Bone marrow (tissue), 2 donors: ENCODE data around the gene RASA4B.
"Not testable (repeated sequence)": the region's sequence is repeated elsewhere in the genome, so short reads cannot be mapped to it uniquely, and the experiment has no call there.

Experiments used
- DNase-seq, 2 donors: peaks; one replicate each; lab custom pipeline; 2025; lab: John Stamatoyannopoulos, UW

The RASA4B gene

DNA sequence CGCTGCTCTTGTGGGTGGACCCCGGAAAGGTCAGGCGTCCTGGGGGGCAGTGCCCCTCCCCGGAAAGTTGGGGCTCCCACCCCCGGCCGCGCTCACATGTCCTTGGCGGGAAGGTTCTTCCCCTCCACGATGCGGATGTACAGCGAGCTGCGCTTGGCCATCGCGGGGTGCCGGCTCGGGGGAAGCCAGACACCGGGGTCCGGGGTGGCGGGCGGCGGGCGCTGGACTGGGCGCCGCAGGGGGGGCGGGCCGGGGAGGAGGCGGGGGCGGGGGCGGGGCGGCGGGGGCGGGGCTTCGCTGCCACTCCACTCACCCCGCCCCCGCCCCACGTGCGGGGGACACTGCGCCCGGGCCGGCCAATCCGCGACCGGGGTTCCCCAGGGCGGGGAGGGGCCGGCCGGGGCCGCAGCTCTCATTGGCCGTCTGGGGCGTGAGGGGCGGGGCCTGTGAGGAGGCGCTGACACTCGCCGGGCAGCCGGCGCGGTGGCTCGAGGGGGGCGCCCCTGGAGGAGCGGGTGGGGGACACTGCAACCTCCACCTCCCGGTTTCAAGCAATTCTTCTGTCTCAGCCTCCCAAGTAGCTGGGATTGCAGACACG, at the start of gene RASA4B:
Gene RASA4B, minus strand, starts transcription at position 228 of the 598 bp plus-strand sequence. Its CDS starts 67 bp downstream, at position 161.
- not testable (repeated sequence) for DNase-seq

- DNase-seq, result not testable (repeated sequence)
These were observed 33.3 kb upstream of the RASA4B start, which contains the start of gene SPDYE2 for GRCh38 chr7:102550808-102551422. Gene SPDYE2, plus strand, starts transcription at chr7:102551226. Its CDS starts 2,030 bp downstream, at chr7:102553256.

DNA sequence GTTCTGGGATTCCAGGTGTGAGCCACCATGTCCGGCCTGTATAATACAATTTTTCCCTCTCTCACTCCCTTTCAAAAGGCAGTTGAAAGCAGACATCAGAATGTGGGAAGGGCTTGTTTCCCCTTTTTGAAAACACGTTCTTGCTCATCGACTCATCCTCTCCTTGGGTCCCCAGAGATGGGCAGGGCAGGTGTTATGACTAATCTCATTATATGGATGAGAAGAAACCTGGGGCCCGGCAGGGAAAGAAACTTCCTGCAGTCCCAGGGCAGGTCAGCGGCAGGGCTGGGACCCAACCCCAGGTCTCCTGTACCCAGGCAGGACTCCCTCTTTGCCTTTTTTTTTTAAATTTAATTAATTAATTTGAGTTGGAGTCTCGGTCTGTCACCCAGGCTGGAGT, 28.8 kb upstream of the RASA4B start:
- not testable (repeated sequence) for DNase-seq

- DNase-seq, result not testable (repeated sequence)
These were observed 27.7 kb upstream of the RASA4B start for GRCh38 chr7:102545288-102545687.

- DNase-seq, result not testable (repeated sequence)
These were observed 26.8 kb upstream of the RASA4B start for GRCh38 chr7:102544372-102544771.

DNA sequence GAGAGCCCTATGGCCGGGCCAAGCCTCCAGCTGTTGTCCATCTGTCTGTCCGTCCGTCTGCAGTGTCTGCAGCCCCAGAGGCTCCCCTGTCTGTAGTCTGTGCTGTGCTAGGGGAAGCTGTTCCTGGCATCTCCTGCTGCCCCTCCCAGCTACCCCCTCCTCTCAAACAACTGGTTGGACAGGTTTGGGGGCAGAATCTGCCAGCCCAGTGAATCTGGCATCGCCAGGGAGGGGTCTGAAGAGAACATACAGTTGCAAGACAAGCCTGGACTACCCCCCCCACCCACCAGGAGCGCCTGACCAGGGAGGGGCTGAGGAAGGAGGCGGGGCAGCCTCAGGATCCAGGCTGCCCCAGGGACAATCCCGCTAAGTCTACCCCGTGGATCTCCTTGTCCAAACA, 26.0 kb upstream of the RASA4B start, which contains the start of gene UPK3BL2:
Gene UPK3BL2, minus strand, starts transcription at position 101 of the 400 bp plus-strand sequence. Its CDS starts 60 bp downstream, at position 41.
- not testable (repeated sequence) for DNase-seq

DNA sequence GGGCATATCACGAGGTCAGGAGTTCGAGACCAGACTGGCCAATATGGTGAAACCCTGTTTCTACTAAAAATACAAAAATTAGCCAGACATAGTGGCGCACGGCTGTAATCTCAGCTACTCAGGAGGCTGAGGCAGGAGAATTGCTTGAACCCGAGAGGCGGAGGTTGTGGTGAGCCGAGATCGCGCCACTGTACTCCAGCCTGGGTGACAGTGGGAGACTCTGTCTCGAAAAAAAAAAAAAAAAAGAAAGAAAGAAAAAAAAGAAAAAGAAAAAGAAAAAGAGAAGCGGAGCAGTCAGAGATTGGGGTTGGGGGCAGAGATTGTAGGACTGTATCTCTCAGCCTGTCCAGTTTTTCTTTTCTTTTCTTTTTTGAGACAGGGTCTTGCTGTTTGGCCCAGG, 25.2 kb upstream of the RASA4B start:
- not testable (repeated sequence) for DNase-seq

DNA sequence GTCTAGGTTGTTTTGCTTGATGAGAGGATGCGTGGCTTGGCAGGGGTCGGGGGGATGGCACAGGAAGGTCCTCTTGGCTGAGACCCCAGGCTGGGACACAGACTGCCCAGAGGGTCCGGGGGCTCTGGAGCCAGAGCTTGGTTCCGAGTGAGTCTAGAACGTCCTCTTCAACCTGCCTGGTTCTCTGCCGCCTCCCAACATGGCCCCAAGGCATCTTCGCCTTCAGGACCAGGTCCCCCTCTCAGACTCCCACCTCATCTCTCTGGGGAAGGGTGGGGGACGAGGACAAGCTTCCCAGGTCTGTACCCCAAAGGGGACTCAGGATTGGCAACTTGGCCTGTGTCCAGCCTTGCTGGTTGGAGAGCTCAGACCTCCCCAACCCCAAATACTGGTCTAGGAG, 24.5 kb upstream of the RASA4B start:
- not testable (repeated sequence) for DNase-seq

DNA sequence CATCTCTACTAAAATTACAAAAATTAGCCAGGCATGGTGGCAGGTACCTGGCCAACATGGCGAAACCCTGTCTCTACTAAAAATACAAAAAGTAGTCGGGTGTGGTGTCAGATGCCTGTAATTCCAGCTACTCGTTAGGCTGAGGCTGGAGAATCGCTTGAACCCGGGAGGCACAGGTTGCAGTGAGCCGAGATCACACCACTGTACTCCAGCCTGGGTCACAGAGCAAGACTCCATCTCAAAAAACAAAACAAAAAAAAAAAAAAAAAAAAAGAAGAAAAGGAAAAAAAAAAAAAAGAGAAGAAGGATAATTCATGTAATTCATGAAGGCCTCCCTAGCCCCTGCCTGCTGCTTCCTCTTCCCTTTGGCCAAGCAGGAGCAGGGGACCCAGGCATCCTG, 23.0 kb upstream of the RASA4B start:
- not testable (repeated sequence) for DNase-seq

- not testable (repeated sequence) for DNase-seq
These were observed 17.6 kb upstream of the RASA4B start for GRCh38 chr7:102535062-102535615.

DNA sequence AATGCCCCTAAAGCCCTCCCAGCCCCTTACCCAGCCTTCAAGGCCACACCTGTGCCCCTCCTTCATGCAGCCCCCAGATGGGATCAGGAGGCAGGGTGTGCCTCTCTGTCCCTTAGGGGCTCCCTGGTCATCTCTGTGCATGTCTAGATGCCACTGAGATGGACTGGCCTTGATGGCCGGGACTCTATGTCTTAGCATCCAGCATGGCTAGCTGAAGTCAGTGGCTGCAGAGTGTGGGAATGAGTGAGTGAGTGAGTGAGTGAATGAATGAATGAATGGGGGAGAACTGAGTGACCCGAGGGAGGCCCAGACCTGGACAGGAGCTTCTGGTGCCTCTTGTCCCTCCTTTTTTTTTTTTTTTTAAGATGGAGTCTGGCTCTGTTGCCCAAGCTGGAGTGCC, 14.6 kb upstream of the RASA4B start:
- not testable (repeated sequence) for DNase-seq

- DNase-seq, result not testable (repeated sequence)
These were observed 14.0 kb upstream of the RASA4B start for GRCh38 chr7:102531583-102531982.

- DNase-seq, result not testable (repeated sequence)
These were observed 10.5 kb upstream of the RASA4B start for GRCh38 chr7:102527822-102528793.

DNA sequence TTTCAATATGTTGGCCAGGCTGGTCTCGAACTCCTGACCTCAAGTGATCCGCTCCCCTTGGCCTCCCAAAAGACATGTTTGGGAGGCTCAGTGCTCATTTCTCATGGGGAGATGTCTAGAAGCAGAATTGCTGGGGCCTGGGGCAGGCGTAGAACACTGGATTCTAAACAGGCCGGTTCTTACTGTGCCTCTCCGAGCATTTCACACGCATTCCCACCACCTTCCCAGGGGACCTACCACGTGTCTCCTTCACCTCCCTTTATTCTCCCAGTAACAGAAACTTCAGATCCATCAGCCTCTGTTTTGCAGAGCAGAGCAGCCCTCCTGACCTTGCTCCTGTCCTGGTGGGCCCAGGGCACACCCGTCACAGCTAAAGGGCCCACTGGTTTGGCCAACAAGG, 9.6 kb upstream of the RASA4B start:
- DNase-seq, result not testable (repeated sequence)

DNA sequence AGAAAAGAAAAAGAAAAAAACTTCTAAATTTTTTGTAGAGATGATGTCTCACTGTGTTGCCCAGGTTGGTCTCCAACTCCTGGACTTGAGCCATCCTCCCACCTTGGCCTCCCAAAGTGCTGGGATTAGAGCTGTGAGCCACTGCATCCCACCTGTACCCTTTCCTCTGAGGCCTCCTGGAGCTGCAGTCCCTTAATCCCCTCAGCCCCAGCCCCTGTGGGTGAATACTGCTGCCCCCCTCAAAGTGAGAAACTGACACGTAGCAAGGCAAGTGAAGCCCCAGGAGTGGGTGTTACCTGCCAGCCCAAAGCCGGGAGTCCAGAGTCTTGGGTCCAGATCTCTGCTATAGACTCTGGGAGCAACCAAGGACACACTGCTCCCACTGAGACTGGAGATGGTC, 7.2 kb upstream of the RASA4B start:
- DNase-seq, result not testable (repeated sequence)

DNA sequence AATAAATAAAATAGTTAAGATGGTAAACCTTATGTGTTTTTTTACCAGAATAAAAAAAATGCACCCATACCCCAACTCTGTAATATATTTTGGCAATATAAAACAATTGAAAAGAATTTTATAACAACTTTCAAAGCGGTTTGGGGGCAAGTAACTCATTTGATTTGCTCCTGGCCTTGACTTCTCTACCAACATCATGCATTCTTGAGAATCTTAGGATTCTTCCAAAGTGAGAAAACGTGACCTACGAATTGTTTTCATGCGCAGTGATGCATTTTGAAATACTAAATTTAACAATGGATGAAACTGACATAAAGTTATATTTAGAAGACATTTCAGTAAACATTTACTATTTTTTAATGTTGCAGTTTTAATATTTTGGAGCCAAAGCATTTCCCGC, 3.2 kb upstream of the RASA4B start:
- not testable (repeated sequence) for DNase-seq

DNA sequence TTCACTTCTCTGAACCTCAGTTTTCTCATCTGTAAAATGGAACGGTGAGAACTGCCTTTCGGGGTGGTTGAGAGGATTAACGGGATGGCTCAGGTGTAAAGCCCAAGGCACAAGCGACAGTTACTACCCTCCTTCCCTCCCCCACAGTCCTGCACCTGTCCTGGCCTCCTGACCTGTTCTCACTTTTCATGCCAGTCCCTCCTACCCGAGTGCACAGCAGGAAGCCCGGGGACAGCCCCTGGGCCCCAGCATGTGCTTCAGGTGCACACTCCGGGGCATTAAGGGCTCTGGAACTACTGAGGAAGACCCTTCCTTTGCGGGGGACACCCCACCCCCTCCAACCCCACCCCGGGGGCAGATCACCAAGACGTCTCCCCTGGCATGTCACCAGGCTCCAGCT, 626 bp downstream of the RASA4B start:
- not testable (repeated sequence) for DNase-seq

- not testable (repeated sequence) for DNase-seq
These were observed 1.7 kb downstream of the RASA4B start for GRCh38 chr7:102515889-102516288.

DNA sequence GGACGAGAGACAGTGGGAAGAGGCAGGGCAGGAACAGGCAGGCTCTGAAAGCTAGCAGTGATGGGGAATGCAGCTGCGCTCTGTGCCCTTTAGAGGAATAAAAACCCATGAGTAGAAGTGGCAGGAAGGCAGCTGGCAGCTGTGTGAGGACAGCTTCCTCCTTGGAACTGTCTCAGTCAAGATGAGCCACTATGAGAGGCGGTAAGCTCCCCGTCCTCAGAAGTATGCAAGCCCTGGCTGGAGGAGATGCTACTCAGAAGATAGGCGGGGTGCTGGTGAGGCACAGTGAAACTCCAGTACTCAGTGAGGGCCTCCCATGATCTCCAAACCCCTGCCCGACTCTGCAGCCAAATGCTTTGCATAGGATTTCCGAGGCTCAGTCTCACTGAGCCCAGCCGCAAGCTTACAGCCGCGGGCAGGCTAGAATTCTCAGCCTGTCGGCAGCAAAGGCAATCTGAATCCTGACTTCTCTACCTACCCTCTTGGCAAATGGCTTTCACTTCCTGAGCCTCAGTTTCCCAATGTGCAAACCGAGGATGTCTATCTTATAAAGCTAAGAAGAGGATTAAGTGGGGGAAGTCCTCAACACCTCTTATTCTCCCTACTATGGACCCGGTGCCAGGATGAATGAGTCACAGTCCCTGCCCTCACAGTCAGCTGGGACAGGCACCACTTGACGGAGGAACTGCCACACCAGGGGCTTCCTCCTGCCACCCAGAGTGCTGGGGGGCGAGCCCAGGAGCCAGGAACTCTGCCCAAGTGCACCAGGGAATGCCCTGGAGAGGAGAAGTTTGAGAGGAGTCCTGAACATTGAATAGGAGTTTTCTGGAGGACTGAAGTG, 2.5 kb downstream of the RASA4B start:
- DNase-seq, result not testable (repeated sequence)

DNA sequence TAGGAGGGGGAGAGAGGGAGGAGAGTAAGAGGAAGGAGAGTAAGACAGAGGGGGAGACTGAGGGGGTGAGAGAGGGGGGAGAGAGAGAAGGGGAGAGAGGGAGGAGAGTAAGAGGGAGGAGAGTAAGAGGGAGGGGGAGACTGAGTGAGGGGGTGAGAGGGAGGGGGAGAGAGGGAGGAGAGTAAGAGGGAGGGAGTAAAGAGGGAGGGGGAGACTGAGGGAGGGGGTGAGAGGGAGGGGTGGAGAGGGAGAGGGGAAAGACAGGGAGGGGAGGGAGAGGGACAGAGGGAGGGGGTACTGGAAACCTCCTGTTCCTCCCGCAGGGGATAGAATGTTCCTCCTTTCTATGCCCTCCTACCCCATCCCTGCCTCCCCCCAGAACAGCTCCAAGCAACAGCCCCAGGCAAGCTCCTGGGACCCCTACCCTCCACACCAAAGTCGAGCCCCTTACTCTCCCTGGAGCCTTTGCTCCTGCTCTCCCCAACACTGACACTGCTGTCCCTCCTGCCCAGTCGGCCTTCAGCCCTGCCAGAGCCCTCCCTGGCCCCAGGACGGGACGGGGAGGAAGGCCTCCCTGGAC, 4.8 kb downstream of the RASA4B start:
- not testable (repeated sequence) for DNase-seq
